Neural cell (in vitro differentiated cells): Measurements from ENCODE around the gene MLLT3. TPM values are rescaled to one million over a fixed set of nuclear protein-coding genes. Genes with fewer than 3 reads are reported as not detected.

Experiments used
- H2AFZ ChIP-seq: fragments of 200-600, 300-800 bp; sonication (generic), shearing (Covaris generic); 2 replicates; pipeline ENCODE4 v1.6.0; 2014; ENCODE audit warnings: low read depth, mild to moderate bottlenecking, antibody characterized with exemption, low read length, moderate library complexity
- H3F3A ChIP-seq: fragments of 200-600 bp; shearing (Covaris generic); 2 replicates; pipeline ENCODE4 v1.6.1; 2016; ENCODE audit warnings: mild to moderate bottlenecking, moderate library complexity, mixed read lengths, antibody characterized with exemption, low read length; ENCODE audit not compliant: insufficient read depth, poor library complexity, severe bottlenecking
- H3K27ac ChIP-seq: fragments of 200-600, 300-800 bp; sonication (generic), shearing (Covaris generic); 2 replicates; pipeline ENCODE4 v1.5.1; 2014; ENCODE audit warnings: mild to moderate bottlenecking, low read length, moderate library complexity
- H3K27me3 ChIP-seq: fragments of 300-800, 200-600 bp; sonication (generic), shearing (Covaris generic); 2 replicates; pipeline ENCODE4 v1.6.0; 2014; ENCODE audit warnings: mild to moderate bottlenecking, low read depth, low read length, moderate library complexity; ENCODE audit not compliant: insufficient read depth
- H3K36me3 ChIP-seq: fragments of 300-800, 200-600 bp; sonication (generic), shearing (Covaris generic); 2 replicates; pipeline ENCODE4 v1.5.1; 2014; ENCODE audit warnings: mild to moderate bottlenecking, antibody characterized with exemption, low read length, moderate library complexity; ENCODE audit not compliant: insufficient read depth
- H3K4me2 ChIP-seq: fragments of 300-800, 200-600 bp; sonication (generic), shearing (Covaris generic); 2 replicates; pipeline ENCODE4 v1.6.0; 2014; ENCODE audit warnings: mild to moderate bottlenecking, low read length
- H3K4me3 ChIP-seq: fragments of 300-800, 200-600 bp; sonication (generic), shearing (Covaris generic); 2 replicates; pipeline ENCODE4 v1.5.1; 2014; ENCODE audit warnings: mild to moderate bottlenecking, low read length, moderate library complexity
- H3K79me2 ChIP-seq: fragments of 200-600 bp; shearing (Covaris generic); replicated peaks from 2 replicates; pipeline ENCODE4 v1.6.0; 2014; ENCODE audit warnings: mild to moderate bottlenecking, low read length, moderate library complexity; ENCODE audit not compliant: insufficient read depth
- H3K9ac ChIP-seq: fragments of 300-800, 200-600 bp; sonication (generic), shearing (Covaris generic); 2 replicates; pipeline ENCODE4 v1.6.1; 2016; ENCODE audit warnings: mild to moderate bottlenecking, low read length, mixed read lengths
- H3K9me2 ChIP-seq: fragments of 200-600 bp; shearing (Covaris generic); 2 replicates; pipeline ENCODE4 v1.6.1; 2016; ENCODE audit warnings: mild to moderate bottlenecking, low read length, mixed read lengths; ENCODE audit not compliant: insufficient read depth
- H3K9me3 ChIP-seq: fragments of 200-600, 300-800 bp; sonication (generic), shearing (Covaris generic); 2 replicates; pipeline ENCODE4 v1.6.1; 2016; ENCODE audit warnings: mild to moderate bottlenecking, mixed run types, low read length, moderate library complexity, mixed read lengths
- H4K20me1 ChIP-seq: fragments of 200-600 bp; shearing (Covaris generic); 2 replicates; pipeline ENCODE4 v1.6.1; 2016; ENCODE audit warnings: mild to moderate bottlenecking, mixed run types; ENCODE audit not compliant: insufficient read depth
- CTCF ChIP-seq: fragments of 450-650 bp; IDR thresholded peaks from 2 replicates; pipeline ENCODE4 v1.5.1; 2014; ENCODE audit warnings: antibody characterized with exemption, mild to moderate bottlenecking, moderate library complexity; ENCODE audit not compliant: poor library complexity, severe bottlenecking
- EP300 ChIP-seq: fragments of 450-650 bp; conservative IDR thresholded peaks from 2 replicates; pipeline ENCODE4 v1.6.1; 2014; ENCODE audit warnings: antibody characterized with exemption, mild to moderate bottlenecking, moderate library complexity; ENCODE audit not compliant: poor library complexity, severe bottlenecking
- EZH2 ChIP-seq: fragments of 200-600, 300-800 bp; shearing (Covaris generic), sonication (generic); IDR thresholded peaks from 2 replicates; pipeline ENCODE4 v1.6.1; 2014; ENCODE audit warnings: antibody characterized with exemption, low read length, borderline replicate concordance, mild to moderate bottlenecking; ENCODE audit not compliant: insufficient read depth, poor library complexity, severe bottlenecking
- MXI1 ChIP-seq: fragments of 450-650 bp; conservative IDR thresholded peaks from 2 replicates; pipeline ENCODE4 v1.6.1; 2014; ENCODE audit warnings: antibody characterized with exemption, mild to moderate bottlenecking; ENCODE audit not compliant: poor library complexity, severe bottlenecking
- POLR2AphosphoS5 ChIP-seq: IDR thresholded peaks from 2 replicates; pipeline ENCODE4 v1.6.1; 2012
- RAD21 ChIP-seq: fragments of 450-650 bp; conservative IDR thresholded peaks from 2 replicates; pipeline ENCODE4 v1.6.1; 2014; ENCODE audit warnings: antibody characterized with exemption, mild to moderate bottlenecking, moderate library complexity
- REST ChIP-seq: IDR thresholded peaks from 2 replicates; pipeline ENCODE4 v1.6.1; 2012; ENCODE audit warnings: borderline replicate concordance
- SMC3 ChIP-seq: fragments of 450-650 bp; conservative IDR thresholded peaks from 2 replicates; pipeline ENCODE4 v1.6.1; 2014; ENCODE audit warnings: antibody characterized with exemption, mild to moderate bottlenecking, moderate library complexity; ENCODE audit not compliant: poor library complexity
- TAF1 ChIP-seq: IDR thresholded peaks from 2 replicates; pipeline ENCODE4 v1.6.1; 2012; ENCODE audit warnings: low read depth
- polyA plus RNA-seq: library from polyadenylated mRNA; depleted of rRNA; stranded (reverse); fragments of >200 nt; gene quantifications from 2 replicates; pipeline ENCODE4 v1.2.3, GENCODE V29; 2014

MLLT3 gene
- polyA plus RNA-seq, 1 donor from 2014 or later, result 61.5 TPM

- Histone ChIP-seq H3K36me3 (no peaks in the 10 kb centered on the region), H3K9me2 (no peaks in the 10 kb centered on the region), H4K20me1 (peaks cover 6% of the 10 kb centered on the region), H3K27me3 (no peaks in the 10 kb centered on the region), H2AFZ (no peak overlapping the region), H3F3A (no peaks in the 10 kb centered on the region), H3K9ac (no peak overlapping the region), H3K79me2 (peaks cover 96% of the 10 kb centered on the region), H3K4me3 (no peak overlapping the region), H3K9me3 (no peaks in the 10 kb centered on the region), H3K27ac (no peak overlapping the region), H3K4me2 (no peak overlapping the region)
- TF ChIP-seq EZH2, result no peak
These were observed 7.6 kb downstream of the MLLT3 start for GRCh38 chr9:20614602-20615216.

- TF ChIP-seq CTCF (no peak), RAD21 (no peak), TAF1 (no peak), SMC3 (no peak), MXI1 (no peak), POLR2AphosphoS5 (no peak), REST (no peak), EZH2 (no peak), EP300 (no peak)
- no peaks in the 10 kb centered on the region for H3K36me3 ChIP-seq
- no peak overlapping the region for H3K4me3 ChIP-seq
- H3K4me2 ChIP-seq, result no peak overlapping the region
- H3K27me3 ChIP-seq, result no peaks in the 10 kb centered on the region
- peaks cover 6% of the 10 kb centered on the region for H4K20me1 ChIP-seq
- no peaks in the 10 kb centered on the region for H3K9me2 ChIP-seq
- H2AFZ ChIP-seq, result no peak overlapping the region
- no peaks in the 10 kb centered on the region for H3K9me3 ChIP-seq
- no peaks in the 10 kb centered on the region for H3F3A ChIP-seq
- no peak overlapping the region for H3K27ac ChIP-seq
- H3K79me2 ChIP-seq, result peaks cover 89% of the 10 kb centered on the region
- H3K9ac ChIP-seq, result no peak overlapping the region
These were observed 10.5 kb downstream of the MLLT3 start for GRCh38 chr9:20611691-20612287.
